SKM-1 treated with dmso at 0.1 percent for 144 hours (cell line): ENCODE data around the gene PSME2.

ENCODE experiments used
- DNase-seq: peaks from one replicate; lab custom pipeline; 2025; ENCODE audit not compliant: unreplicated experiment; lab: John Stamatoyannopoulos, UW

PSME2 gene

GRCh38 chr14:24095271-24096068 is 50.9 kb downstream of the PSME2 start:
- peak; percentile 36 for DNase-seq

GRCh38 chr14:24094841-24095270 is 51.6 kb downstream of the PSME2 start:
- no peak for DNase-seq

DNA sequence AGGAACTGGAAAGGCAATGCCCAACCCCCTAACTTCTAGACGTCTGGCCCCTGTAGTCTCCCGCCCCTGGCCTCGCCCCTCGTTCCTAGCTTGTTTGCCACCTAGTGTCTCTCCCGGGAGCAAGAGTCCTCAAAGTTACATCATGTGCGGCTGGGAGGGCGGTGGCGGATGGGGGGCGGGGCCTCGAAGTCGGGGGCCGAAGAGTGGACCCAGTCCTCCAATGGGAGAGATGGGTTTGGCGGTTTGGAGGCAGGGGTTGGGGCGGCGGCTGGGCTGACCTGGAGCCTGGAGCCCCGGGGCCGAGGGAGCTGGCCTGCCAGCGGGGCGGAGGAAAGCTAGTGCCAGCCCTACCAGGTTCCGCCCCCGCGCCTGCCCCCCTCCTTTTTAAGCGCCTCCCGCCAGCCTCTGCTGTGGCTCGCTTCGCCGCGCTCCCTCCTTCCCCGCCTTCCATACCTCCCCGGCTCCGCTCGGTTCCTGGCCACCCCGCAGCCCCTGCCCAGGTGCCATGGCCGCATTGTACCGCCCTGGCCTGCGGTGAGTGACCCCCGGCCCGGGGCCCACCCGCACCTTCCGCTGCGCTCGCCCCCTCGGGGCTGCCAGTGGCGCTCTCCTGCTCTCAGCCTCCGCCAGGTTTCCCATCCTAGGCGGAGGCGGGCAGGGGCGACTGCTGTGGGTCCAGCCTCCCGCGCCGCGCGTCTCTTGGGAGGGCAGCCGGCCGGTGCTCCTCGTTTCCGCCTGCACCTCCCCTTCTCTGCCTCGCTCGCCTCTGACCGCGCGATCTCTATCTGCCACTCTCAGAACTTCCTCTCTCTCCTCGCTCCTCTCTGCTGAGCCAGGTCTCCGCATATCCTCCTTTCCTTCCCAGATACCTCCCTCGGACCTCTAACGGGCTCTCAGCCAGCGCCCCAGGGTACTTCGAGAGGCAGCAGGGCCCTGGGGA is 52.2 kb downstream of the PSME2 start, which contains the start of gene PCK2:
TSS of gene PCK2 (plus strand) at position 411 of the 940 bp plus-strand sequence. CDS start at position 506, 95 bp downstream.
- DNase-seq = peak; percentile 69
